HG03565 (cell line): Measurements from ENCODE around the gene SCN1B.
"Not testable (repeated sequence)": the region's sequence is repeated elsewhere in the genome, so short reads cannot be mapped to it uniquely, and the experiment has no call there.

Source experiments
- ATAC-seq: cut with Tn5 transposase; IDR thresholded peaks from one replicate; pipeline ENCODE4 v1.9.1; 2021; ENCODE audit warnings: mild to moderate bottlenecking, moderate library complexity; ENCODE audit not compliant: unreplicated experiment

The SCN1B gene

DNA sequence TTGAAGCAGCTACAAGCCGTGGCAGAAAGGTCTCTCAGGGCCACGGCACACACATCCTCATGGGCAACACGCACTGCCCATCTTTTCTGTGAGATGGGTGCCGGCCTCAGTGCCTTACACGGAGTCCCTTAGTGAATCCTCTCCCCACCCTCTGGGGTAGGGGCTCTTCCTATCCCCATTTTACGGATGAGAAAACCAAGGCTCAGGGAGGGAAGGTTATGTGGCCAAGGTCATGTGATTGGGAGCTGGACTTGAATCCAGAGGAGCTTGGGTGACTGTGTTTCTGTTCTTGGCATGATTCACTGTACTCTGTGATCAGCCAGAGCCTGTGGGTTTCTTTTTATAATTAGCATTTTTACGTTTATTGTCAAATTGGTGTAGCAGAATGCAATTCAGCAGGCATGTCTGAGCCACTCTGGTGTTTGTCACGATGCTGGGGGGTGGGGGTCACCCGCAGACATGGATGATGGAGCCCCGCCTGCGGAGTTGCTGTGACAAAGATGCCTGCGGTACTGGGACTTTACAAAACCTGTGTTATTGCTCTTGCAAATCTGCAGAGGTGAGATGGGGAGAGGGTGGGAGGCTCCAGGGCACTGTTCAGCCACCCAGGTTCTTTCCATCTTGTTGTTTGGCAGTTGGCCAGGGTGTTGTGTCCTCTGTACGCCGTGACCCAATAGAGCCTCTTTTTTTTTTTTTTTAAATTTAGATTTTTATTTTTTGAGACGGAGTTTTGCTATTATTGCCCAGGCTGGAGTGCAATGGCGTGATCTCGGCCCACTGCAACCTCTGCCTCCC lies 4.5 kb downstream of the SCN1B start:
- no peak for ATAC-seq

DNA sequence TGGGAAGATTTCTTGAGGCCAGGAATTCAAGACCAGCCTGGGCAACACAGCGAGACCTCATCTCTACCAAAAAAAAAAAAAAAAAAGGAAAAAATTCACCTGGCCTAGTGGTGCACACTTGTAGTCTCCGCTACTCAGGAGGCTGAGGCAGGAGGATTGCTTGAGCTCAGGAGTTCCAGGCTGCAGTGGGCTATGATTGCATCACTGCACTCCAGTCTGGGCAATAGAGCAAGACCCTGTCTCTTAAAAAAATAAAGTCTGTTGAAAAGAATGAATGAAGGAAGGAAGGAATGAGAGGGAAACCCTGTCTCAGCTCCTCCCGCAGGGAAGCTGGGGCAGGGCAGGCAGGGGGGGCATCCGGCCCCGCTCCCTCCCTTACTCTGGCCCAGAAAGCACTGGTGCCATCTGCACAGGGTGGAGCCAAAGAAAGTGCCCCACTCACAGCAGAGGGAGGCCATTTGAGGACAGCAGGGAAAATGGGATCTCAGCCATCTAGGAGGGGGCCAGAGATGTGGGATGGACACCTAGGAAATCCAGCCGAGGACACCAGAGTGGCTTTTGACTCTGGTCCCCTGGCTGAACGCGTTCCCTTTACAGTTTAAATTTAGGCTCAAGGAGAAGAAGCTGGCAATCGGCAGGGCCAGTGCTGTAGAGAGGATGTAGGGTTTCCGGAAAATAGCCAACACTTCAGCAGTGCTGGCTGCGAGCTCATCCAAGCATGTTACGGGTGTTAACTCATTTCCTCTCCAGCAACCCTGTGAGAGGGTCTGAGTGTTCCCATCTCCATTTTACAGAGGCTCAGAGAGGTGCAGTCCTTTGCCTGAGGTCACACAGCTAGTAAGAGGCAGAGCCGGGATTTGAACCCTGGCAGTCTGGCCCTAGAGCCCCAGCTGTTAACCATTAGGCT lies 7.7 kb downstream of the SCN1B start:
- ATAC-seq = no peak

DNA sequence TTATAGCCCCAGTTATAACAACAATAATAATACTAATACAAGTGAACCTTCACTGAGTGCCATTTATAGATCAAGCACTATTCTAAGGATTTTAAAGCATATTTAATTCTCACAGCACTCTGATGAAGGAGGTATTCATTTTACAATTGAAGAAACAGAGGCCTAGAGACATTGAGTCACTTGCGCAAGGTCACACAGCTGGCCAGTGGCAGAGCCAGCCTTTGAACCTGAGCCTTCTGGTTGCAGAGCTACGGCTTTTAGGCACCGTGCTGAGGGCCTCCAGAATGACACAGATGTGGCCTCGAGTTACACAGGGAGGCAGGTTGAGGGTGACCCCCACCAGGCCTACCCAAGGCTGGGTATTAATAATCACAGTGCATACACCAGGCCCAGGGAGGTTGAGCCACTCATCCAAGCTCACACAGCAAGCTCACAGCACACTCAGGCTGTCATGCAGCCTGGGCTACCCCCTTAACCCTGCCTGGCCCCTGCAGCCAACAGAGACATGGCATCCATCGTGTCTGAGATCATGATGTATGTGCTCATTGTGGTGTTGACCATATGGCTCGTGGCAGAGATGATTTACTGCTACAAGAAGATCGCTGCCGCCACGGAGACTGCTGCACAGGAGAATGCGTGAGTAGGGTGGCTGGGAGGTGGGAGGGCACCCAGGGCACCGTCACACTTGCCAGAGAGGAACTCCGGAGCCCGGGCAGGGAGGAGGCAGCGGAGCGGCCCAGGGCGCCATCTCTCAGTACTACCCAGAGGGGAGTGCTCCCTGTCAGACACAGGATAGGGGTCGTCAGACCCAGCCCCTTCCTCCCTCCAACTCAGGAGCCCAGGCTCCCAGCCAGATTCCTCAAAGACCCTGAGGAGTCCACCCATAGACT lies 8.6 kb downstream of the SCN1B start:
- no peak for ATAC-seq

GRCh38 chr19:35039881-35040825 lies 9.9 kb downstream of the SCN1B start:
- no peak for ATAC-seq

DNA sequence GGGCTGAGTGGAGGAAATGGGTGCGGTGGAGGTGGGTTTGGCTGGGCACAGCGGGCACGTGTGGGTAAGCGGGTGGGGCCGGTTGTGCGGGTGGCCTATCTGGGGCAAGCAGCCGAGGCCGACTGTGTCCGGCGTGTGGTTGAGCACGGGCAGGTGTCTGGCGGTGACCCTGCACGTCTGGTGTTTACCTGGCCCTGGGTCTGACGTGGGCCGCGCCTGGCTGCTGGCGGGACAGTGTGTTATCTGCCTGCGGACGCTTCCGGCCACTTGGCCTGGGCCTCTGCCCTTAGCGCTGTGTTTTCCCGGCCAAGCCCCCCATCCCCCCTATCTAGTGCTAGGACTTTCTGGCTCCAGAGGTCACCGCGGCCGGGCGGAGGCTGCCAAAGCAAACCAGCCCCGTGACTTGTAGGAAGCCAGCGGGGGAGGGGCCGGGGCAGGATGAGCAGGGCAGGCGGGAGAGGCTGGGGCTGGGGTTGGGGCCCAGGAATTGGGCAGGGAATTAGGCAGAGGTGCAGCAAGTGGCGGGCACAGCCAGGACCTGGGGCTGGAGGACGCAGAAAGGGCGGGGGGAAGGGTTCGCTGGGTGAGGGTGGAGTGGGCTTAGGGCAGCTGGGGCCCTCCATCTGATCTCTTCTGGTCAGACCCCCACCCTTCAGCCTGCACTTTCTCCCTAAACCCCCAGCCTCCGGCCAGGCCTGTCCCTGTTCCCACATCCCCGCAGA lies 10.7 kb downstream of the SCN1B start:
- ATAC-seq = no peak

DNA sequence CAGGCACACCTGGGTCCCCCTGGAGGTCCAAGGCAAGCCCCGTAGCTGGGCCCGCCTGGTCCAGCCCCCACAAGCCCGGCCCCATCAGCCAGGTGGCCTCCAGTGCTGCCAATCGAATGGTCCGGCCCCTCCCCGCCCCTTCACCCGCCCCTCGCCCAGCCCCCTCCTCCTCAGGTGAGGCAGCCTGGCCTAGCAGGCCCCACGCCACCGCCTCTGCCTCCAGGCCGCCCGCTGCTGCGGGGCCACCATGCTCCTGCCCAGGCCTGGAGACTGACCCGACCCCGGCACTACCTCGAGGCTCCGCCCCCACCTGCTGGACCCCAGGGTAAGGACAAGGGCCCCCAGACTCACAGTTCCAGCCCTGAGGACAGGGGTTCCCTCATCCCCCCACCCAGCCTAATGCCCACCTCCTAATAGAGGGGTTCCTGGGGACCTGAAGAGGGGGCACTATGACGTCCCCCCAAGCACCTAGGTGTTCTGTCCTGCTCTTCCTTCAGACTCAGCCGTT lies 11.3 kb downstream of the SCN1B start, which contains the start of gene HPN:
Gene HPN (plus strand): TSS at position 174 of the 508 bp plus-strand sequence. CDS start 786 bp downstream, outside the sequence.
- ATAC-seq = no peak

DNA sequence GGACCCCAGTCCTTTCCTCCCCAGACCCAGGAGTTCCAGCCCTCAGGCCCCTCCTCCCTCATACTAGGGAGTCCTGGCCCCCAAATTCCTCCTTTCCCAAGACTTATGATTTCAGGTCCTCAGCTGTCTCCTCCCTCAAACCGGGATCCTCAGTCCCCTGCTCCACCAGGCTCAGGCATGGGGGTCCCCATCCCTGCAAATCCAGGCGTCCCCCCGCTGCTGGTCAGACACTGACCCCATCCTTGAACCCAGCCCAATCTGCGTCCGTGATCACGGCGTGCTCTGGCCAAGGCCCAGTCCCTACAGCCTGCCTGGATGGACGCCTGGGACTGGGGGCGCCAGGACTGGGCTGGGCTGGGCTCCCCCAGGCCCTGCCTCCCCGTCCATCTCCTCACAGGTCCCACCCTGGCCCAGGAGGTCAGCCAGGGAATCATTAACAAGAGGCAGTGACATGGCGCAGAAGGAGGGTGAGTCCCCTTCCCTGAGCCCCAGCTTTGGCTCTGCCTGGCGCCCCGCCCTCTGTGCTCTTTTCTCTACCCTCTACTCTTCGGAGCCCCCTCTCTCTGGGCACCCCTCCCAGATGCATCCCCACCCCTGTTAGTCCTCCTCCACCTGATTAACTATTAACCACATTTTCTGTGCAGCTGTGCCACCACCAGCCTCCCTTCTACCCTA lies 11.9 kb downstream of the SCN1B start:
- ATAC-seq = no peak

DNA sequence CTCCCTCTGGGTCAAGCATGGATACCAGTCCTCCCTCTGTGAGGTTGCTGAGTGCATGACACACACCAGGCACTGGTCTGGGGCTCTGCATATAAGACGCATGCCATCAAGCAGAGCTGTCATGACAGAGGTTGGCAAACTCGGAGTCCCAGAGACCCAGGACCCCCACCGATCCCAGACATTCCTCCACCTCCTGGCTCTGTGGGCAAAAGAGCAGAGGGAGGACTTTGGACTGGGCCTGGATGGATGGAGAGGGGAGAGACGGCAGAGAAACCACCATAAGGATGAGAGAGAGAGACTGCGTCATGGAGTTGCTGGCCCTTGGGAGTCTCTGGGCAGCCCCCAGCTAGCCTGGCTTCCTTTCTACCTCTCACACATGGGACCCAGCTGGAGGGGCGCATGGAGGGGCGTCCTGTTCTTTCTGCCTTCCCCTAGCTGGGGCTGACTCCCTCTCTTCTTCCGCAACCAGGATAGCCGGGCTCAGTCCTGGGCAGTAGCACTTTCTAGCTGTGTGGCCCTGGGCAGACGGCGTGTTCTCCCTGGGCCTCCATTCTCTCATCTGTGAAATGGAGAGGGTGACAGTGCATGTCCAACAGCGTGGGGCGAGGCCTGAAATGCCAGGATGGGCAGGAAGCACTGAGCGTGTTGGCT lies 12.8 kb downstream of the SCN1B start:
- no peak for ATAC-seq

- no peak for ATAC-seq
Observed at GRCh38 chr19:35043906-35044305, 13.6 kb downstream of the SCN1B start.

- ATAC-seq = no peak
Observed at GRCh38 chr19:35044317-35045117, 14.2 kb downstream of the SCN1B start.

- no peak for ATAC-seq
Observed at GRCh38 chr19:35045667-35046300, 15.5 kb downstream of the SCN1B start.

- no peak for ATAC-seq
Observed at GRCh38 chr19:35046461-35046860, 16.2 kb downstream of the SCN1B start.

DNA sequence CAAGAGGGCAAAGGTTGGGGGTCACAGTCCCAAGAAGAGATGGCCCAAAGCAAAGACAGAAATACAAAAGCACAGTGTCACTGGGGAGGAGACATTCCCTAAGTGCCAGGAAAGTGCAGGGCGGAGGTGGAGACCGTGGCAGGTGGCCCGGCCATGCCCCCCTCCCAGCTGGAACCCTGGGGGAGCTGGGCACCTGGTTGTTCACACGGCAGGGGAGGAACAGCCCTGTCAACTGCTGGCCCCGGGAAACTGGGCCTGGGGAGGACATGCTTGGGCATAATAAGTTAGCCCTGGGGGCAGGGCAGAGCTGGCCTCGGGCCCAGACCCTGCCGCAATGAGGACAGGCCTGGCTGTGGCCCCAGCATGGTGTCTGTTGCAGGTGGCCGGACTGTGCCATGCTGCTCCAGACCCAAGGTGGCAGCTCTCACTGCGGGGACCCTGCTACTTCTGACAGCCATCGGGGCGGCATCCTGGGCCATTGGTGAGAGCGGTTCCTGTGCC lies 18.7 kb downstream of the SCN1B start:
- ATAC-seq = no peak

GRCh38 chr19:35049456-35049855 lies 19.2 kb downstream of the SCN1B start:
- ATAC-seq = no peak

DNA sequence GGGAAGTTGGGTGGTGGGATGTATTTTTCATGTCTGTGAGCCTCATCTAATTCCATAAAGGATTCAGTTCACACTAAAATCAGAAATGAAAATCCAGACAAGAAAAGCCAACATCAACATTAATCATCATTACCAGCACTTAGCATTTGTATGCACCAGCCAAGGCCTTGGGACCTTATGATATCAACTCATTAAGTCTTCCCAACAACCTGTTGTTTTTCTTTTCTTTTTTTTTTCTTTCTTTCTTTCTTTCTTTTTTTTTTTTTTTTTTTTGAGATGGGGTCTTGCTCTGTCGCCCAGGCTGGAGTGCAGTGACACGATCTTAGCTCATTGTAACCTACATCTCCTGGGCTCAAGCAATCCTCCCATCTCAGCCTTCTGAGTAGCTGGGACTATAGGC lies 20.4 kb downstream of the SCN1B start:
- not testable (repeated sequence) for ATAC-seq

DNA sequence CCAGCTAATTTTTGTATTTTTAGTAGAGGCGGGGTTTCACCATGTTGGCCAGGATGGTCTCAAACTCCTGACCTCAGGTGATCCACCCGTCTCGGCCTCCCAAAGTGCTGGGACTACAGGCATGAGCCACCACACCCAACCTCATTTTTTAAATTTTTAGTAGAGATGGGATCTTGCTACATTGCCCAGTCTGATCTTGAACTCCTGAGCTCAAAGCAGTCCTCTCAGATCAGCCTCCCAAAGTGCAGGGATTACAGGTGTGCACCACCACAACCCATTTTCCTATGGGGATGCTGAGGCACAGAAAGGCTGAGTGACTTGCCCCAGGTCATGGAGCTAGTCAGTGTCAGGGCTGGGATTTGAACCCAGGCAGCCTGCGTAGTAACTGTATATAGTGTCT lies 21.0 kb downstream of the SCN1B start:
- ATAC-seq = not testable (repeated sequence)
